K562 (cell line): Measurements from ENCODE around the gene EPHA1. TPM values are rescaled to one million over a fixed set of nuclear protein-coding genes. Genes with fewer than 3 reads are reported as not detected.

Experiments used
- BRD9 ChIP-seq: fragments of 450-650 bp; IDR thresholded peaks from 2 replicates; pipeline ENCODE4 v1.6.1; 2018; ENCODE audit warnings: low read depth; ENCODE audit not compliant: partially characterized antibody
- CBX2 ChIP-seq: fragments of 200-600 bp; sonication (generic); IDR thresholded peaks from one replicate; pipeline ENCODE4 v1.6.1; 2012; ENCODE audit warnings: mild to moderate bottlenecking, low read length, inconsistent platforms; ENCODE audit not compliant: insufficient read depth, poor library complexity, severe bottlenecking
- DPF2 ChIP-seq: fragments of 450-650 bp; IDR thresholded peaks from 2 replicates; pipeline ENCODE4 v1.6.1; 2016
- GABPB1 ChIP-seq: sonication (generic); formaldehyde crosslinking; IDR thresholded peaks from 2 replicates; pipeline ENCODE4 v1.8.0; 2022; ENCODE audit warnings: mild to moderate bottlenecking, missing genetic modification reagents
- MAFK ChIP-seq: IDR thresholded peaks from 2 replicates; pipeline ENCODE4 v1.6.1; 2011; ENCODE audit warnings: low read length, improper control_type of control experiment
- MBD1 ChIP-seq: fragments of 250-450 bp; sonication (Bioruptor Pico); IDR thresholded peaks from 2 replicates; pipeline ENCODE4 v1.8.0; 2022; ENCODE audit warnings: inconsistent platforms
- MTA3 ChIP-seq: fragments of 450-650 bp; formaldehyde crosslinking; IDR thresholded peaks from 2 replicates; pipeline ENCODE4 v1.6.1; 2017; ENCODE audit warnings: mild to moderate bottlenecking, borderline replicate concordance
- MXI1 ChIP-seq: IDR thresholded peaks from 2 replicates; pipeline ENCODE4 v1.6.1; 2011; ENCODE audit warnings: low read depth, mild to moderate bottlenecking, improper control_type of control experiment, low read length
- NCOA1 ChIP-seq: fragments of 450-650 bp; IDR thresholded peaks from 2 replicates; pipeline ENCODE4 v1.6.1; 2016; ENCODE audit warnings: low read depth
- PCBP1 ChIP-seq: fragments of 200-400 bp; formaldehyde crosslinking; IDR thresholded peaks from 2 replicates; pipeline ENCODE4 v1.6.1; 2018; ENCODE audit warnings: mild to moderate bottlenecking, low read depth, low read length; ENCODE audit not compliant: poor library complexity, severe bottlenecking
- PHTF2 ChIP-seq: fragments of 250-450 bp; sonication (Bioruptor Pico); IDR thresholded peaks from 2 replicates; pipeline ENCODE4 v1.5.0; 2021; ENCODE audit warnings: mild to moderate bottlenecking
- SAFB2 ChIP-seq: fragments of 200-400 bp; formaldehyde crosslinking; IDR thresholded peaks from 2 replicates; pipeline ENCODE4 v1.6.1; 2018; ENCODE audit warnings: borderline replicate concordance, low read length, low read depth, moderate library complexity; ENCODE audit not compliant: severe bottlenecking
- SMAD3 ChIP-seq: fragments of 450-650 bp; formaldehyde crosslinking; conservative IDR thresholded peaks from 2 replicates; pipeline ENCODE4 v1.4.0; 2020; ENCODE audit warnings: mild to moderate bottlenecking
- SMARCC2 ChIP-seq: fragments of 450-650 bp; IDR thresholded peaks from 2 replicates; pipeline ENCODE4 v1.6.1; 2017; ENCODE audit warnings: antibody characterized with exemption, moderate library complexity, mild to moderate bottlenecking, low read depth
- TBP ChIP-seq: optimal IDR thresholded peaks from 2 replicates; pipeline ENCODE3; 2011; ENCODE audit warnings: low read depth, low read length, improper control_type of control experiment
- USF2 ChIP-seq: sonication (generic); formaldehyde crosslinking; IDR thresholded peaks from 2 replicates; pipeline ENCODE4 v1.5.0; 2020; ENCODE audit warnings: missing genetic modification reagents
- YBX1 ChIP-seq: fragments of 450-650 bp; IDR thresholded peaks from 2 replicates; pipeline ENCODE4 v1.7.1; 2016; ENCODE audit warnings: mild to moderate bottlenecking
- YY1 ChIP-seq, 3 experiments: IDR thresholded peaks; 2 replicates each; pipeline ENCODE4 v1.6.1; 2011; ENCODE audit warnings: low read length in 2 of 3, mild to moderate bottlenecking in 2 of 3, moderate library complexity in 2 of 3, borderline replicate concordance in 1 of 3, control low read depth in 1 of 3, low read depth in 1 of 3; ENCODE audit not compliant: insufficient read depth in 3 of 3, insufficient replicate concordance in 2 of 3, control insufficient read depth in 1 of 3, insufficient read length in 1 of 3; ENCODE audit errors: extremely low read depth in 1 of 3
- ZFX ChIP-seq: sonication (generic); formaldehyde crosslinking; IDR thresholded peaks from 2 replicates; pipeline ENCODE4 v1.8.0; 2022; ENCODE audit warnings: mild to moderate bottlenecking, missing genetic modification reagents, moderate library complexity
- ZNF277 ChIP-seq: fragments of 250-450 bp; sonication (Bioruptor Pico); IDR thresholded peaks from 2 replicates; pipeline ENCODE4 v1.8.0; 2022; ENCODE audit warnings: inconsistent platforms, mild to moderate bottlenecking, moderate library complexity, borderline replicate concordance
- ZNF316 ChIP-seq: fragments of 450-650 bp; IDR thresholded peaks from 2 replicates; pipeline ENCODE4 v1.6.1; 2016
- ZNF354B ChIP-seq: fragments of 250-450 bp; sonication (Bioruptor Pico); IDR thresholded peaks from 2 replicates; pipeline ENCODE4 v1.4.0; 2020
- polyA plus RNA-seq, 8 experiments: library from polyadenylated mRNA; depleted of rRNA in 4 of 8; stranded (reverse) in 5 of 8; unstranded in 3 of 8; fragments of >200 nt; fragmentation: Nextera tagmentation in 2 of 8; fragmentation: Illumina TruSeq in 1 of 8; extraction: Ambion mirVana in 2 of 8; extraction: Trizol in 1 of 8; gene quantifications; 2 replicates each; pipeline versions ENCODE4 v1.2.1 to v1.2.3, GENCODE V29; 2011 to 2014; ENCODE audit warnings: inconsistent platforms in 1 of 8, missing spikeins in 1 of 8
- total RNA-seq, 7 experiments: library from RNA; depleted of rRNA in 6 of 7; stranded (reverse); fragments of >200 nt in 6 of 7; fragmentation: Illumina TruSeq in 2 of 7; extraction: Trizol in 2 of 7; gene quantifications; 2 replicates each; pipeline versions ENCODE4 v1.2.1 to v1.2.3, GENCODE V29; 2011 to 2021; ENCODE audit warnings: low replicate concordance in 1 of 7
- TF ChIP-seq, protein P1 (sequence below): fragments of 450-650 bp; formaldehyde crosslinking; IDR thresholded peaks from 2 replicates; pipeline ENCODE4 v1.4.0; 2020; ENCODE audit warnings: mild to moderate bottlenecking, mixed read lengths
- TF ChIP-seq, protein P2 (sequence below): fragments of 250-450 bp; sonication (Bioruptor Pico); IDR thresholded peaks from 2 replicates; pipeline ENCODE4 v1.5.0; 2020; ENCODE audit warnings: mild to moderate bottlenecking

Gene EPHA1
- total and polyA plus RNA-seq, 9 of the 15 experiments (the other 6 are each of a cell fraction or from before 2014, with no cell fraction given), result 0.22 to 0.57 (median 0.32) TPM; not detected in 6

DNA sequence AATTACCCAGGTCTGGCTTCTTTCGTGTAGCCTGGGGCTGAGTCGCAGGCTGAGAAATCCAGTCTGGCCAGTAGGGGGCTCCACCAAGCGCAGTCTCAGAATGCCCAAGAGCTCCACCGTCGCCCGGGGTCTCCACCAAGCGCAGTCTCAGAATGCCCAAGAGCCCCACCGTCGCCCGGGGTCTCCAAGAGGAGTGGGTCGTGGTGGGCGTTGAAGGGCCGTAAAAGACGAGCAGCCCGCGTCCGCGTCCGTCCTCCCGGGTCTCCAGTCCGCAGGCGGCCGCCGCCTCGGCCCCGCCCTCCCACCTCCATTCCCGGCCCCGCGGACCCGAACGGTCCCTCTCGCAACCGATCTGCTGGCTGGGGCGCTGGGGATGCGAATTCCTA lies 28.4 kb downstream of the EPHA1 start (continued):
- TF ChIP-seq MBD1 (CRISPR knock-in tag), result no peak
- TF ChIP-seq PHTF2 (CRISPR knock-in tag), result no peak
- TF ChIP-seq, protein P1, sequence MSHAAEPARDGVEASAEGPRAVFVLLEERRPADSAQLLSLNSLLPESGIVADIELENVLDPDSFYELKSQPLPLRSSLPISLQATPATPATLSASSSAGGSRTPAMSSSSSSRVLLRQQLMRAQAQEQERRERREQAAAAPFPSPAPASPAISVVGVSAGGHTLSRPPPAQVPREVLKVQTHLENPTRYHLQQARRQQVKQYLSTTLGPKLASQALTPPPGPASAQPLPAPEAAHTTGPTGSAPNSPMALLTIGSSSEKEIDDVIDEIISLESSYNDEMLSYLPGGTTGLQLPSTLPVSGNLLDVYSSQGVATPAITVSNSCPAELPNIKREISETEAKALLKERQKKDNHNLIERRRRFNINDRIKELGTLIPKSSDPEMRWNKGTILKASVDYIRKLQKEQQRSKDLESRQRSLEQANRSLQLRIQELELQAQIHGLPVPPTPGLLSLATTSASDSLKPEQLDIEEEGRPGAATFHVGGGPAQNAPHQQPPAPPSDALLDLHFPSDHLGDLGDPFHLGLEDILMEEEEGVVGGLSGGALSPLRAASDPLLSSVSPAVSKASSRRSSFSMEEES (CRISPR knock-in tag), result no peak
- no peak for TF ChIP-seq USF2
- TF ChIP-seq MTA3, result no peak
- TF ChIP-seq SMAD3 (CRISPR knock-in tag), result no peak
- peak; percentile 37 for TF ChIP-seq TBP
- no peak for TF ChIP-seq MXI1
- no peak for TF ChIP-seq DPF2
- TF ChIP-seq, protein P2, sequence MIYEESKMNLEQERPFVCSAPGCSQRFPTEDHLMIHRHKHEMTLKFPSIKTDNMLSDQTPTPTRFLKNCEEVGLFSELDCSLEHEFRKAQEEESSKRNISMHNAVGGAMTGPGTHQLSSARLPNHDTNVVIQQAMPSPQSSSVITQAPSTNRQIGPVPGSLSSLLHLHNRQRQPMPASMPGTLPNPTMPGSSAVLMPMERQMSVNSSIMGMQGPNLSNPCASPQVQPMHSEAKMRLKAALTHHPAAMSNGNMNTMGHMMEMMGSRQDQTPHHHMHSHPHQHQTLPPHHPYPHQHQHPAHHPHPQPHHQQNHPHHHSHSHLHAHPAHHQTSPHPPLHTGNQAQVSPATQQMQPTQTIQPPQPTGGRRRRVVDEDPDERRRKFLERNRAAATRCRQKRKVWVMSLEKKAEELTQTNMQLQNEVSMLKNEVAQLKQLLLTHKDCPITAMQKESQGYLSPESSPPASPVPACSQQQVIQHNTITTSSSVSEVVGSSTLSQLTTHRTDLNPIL, result no peak
- TF ChIP-seq ZNF316, result no peak
- peak; percentile 85 for TF ChIP-seq PCBP1
- no peak for TF ChIP-seq NCOA1
- no peak for TF ChIP-seq CBX2
- TF ChIP-seq MAFK, result no peak
- TF ChIP-seq YBX1, result no peak
- no peak for TF ChIP-seq SMARCC2
- no peak for TF ChIP-seq SAFB2
- TF ChIP-seq ZNF277 (CRISPR knock-in tag), result no peak
- peak; percentile 83 for TF ChIP-seq BRD9
- no peak for TF ChIP-seq ZFX (CRISPR knock-in tag)
- TF ChIP-seq YY1 (IDR thresholded peaks at IDR 0.05; ENCODE audit: borderline replicate concordance in 1 of 3, control insufficient read depth in 1 of 3, extremely low read depth in 1 of 3, insufficient read depth in 3 of 3, insufficient read length in 1 of 3, insufficient replicate concordance in 2 of 3, low read depth in 1 of 3, low read length in 2 of 3), result peak in 1 of 3 experiments; percentile 61
- no peak for TF ChIP-seq ZNF354B (CRISPR knock-in tag)
- TF ChIP-seq GABPB1, result no peak
